Measurements from ENCODE around the gene HOXB4. TPM values are rescaled to one million over a fixed set of nuclear protein-coding genes. Genes with fewer than 3 reads are reported as not detected.

Gene HOXB4
- total and polyA plus RNA-seq, 2 donors (not counting 1 experiment from before 2014, with no cell fraction given): 3.8 to 8.9 TPM

GRCh38 chr17:48530887-48531272, 47.3 kb downstream of the HOXB4 start, which contains the start of gene HOXB1:
Gene HOXB1 (minus strand): TSS chr17:48531011. CDS start chr17:48530904, 107 bp downstream.
- H4K20me1 ChIP-seq (ENCODE audit: control insufficient read depth, extremely low read depth, insufficient read depth, low read length): no peaks in the 10 kb centered on the region
- no peaks in the 10 kb centered on the region for H3K27me3 ChIP-seq (ENCODE audit: control insufficient read depth, insufficient read depth, low read length)
- H3K36me3 ChIP-seq (ENCODE audit: control insufficient read depth, insufficient read depth, low read length): no peaks in the 10 kb centered on the region
- TF ChIP-seq EZH2 (IDR thresholded peaks at IDR 0.05; ENCODE audit: low read length, missing control alignments) (no peak), CTCF (conservative IDR thresholded peaks at IDR 0.05 in 1 of 2, IDR thresholded peaks at IDR 0.05 in 1 of 2; ENCODE audit: low read depth in 1 of 2, low read length in 2 of 2) (no peak)
- no peaks in the 10 kb centered on the region for H3K79me2 ChIP-seq (ENCODE audit: control insufficient read depth, insufficient read depth, low read length)
- no peak within 1 kb of the TSS for H3K27ac ChIP-seq (ENCODE audit: insufficient read depth, low read length)
- H3K4me2 ChIP-seq (ENCODE audit: extremely low read depth, insufficient read depth, low read length): no peak within 1 kb of the TSS
- H2AFZ ChIP-seq (ENCODE audit: low read length): no peak within 1 kb of the TSS
- H3K4me3 ChIP-seq (replicated peaks in 1 of 4; ENCODE audit: control extremely low read depth in 1 of 4, insufficient read depth in 1 of 4, low read depth in 3 of 4, low read length in 4 of 4): no peak within 1 kb of the TSS
- no peak within 1 kb of the TSS for H3K9ac ChIP-seq (ENCODE audit: insufficient read depth, low read length)
- no peaks in the 10 kb centered on the region for H3K4me1 ChIP-seq (ENCODE audit: control insufficient read depth, extremely low read depth, insufficient read depth, low read length)
- DNase-seq (ENCODE audit: low read depth in 2 of 2): no peak
- no peaks in the 10 kb centered on the region for H3K9me3 ChIP-seq (ENCODE audit: control insufficient read depth, insufficient read depth, low read depth, low read length)

GRCh38 chr17:48530208-48530886, 47.8 kb downstream of the HOXB4 start:
- Histone ChIP-seq H3K27ac (ENCODE audit: insufficient read depth, low read length) (no peak overlapping the region), H3K9ac (ENCODE audit: insufficient read depth, low read length) (no peak overlapping the region), H3K9me3 (ENCODE audit: control insufficient read depth, insufficient read depth, low read depth, low read length) (no peaks in the 10 kb centered on the region), H3K79me2 (ENCODE audit: control insufficient read depth, insufficient read depth, low read length) (no peaks in the 10 kb centered on the region), H3K4me3 (replicated peaks in 1 of 4; ENCODE audit: control extremely low read depth in 1 of 4, insufficient read depth in 1 of 4, low read depth in 3 of 4, low read length in 4 of 4) (no peak overlapping the region), H3K36me3 (ENCODE audit: control insufficient read depth, insufficient read depth, low read length) (no peaks in the 10 kb centered on the region), H3K4me2 (ENCODE audit: extremely low read depth, insufficient read depth, low read length) (no peak overlapping the region), H2AFZ (ENCODE audit: low read length) (no peak overlapping the region), H3K4me1 (ENCODE audit: control insufficient read depth, extremely low read depth, insufficient read depth, low read length) (no peaks in the 10 kb centered on the region), H4K20me1 (ENCODE audit: control insufficient read depth, extremely low read depth, insufficient read depth, low read length) (no peaks in the 10 kb centered on the region), H3K27me3 (ENCODE audit: control insufficient read depth, insufficient read depth, low read length) (no peaks in the 10 kb centered on the region)
- TF ChIP-seq EZH2 (IDR thresholded peaks at IDR 0.05; ENCODE audit: low read length, missing control alignments): no peak
- DNase-seq (ENCODE audit: low read depth in 2 of 2): no peak

- Histone ChIP-seq H3K27ac (ENCODE audit: insufficient read depth, low read length) (no peak overlapping the region), H3K4me3 (replicated peaks in 1 of 4; ENCODE audit: control extremely low read depth in 1 of 4, insufficient read depth in 1 of 4, low read depth in 3 of 4, low read length in 4 of 4) (no peak overlapping the region), H4K20me1 (ENCODE audit: control insufficient read depth, extremely low read depth, insufficient read depth, low read length) (no peaks in the 10 kb centered on the region), H3K36me3 (ENCODE audit: control insufficient read depth, insufficient read depth, low read length) (no peaks in the 10 kb centered on the region), H3K4me2 (ENCODE audit: extremely low read depth, insufficient read depth, low read length) (no peak overlapping the region), H3K9me3 (ENCODE audit: control insufficient read depth, insufficient read depth, low read depth, low read length) (no peaks in the 10 kb centered on the region), H3K79me2 (ENCODE audit: control insufficient read depth, insufficient read depth, low read length) (no peaks in the 10 kb centered on the region), H3K27me3 (ENCODE audit: control insufficient read depth, insufficient read depth, low read length) (no peaks in the 10 kb centered on the region), H3K4me1 (ENCODE audit: control insufficient read depth, extremely low read depth, insufficient read depth, low read length) (no peaks in the 10 kb centered on the region), H3K9ac (ENCODE audit: insufficient read depth, low read length) (no peak overlapping the region), H2AFZ (ENCODE audit: low read length) (no peak overlapping the region)
- no peak for DNase-seq (ENCODE audit: low read depth in 2 of 2)
- TF ChIP-seq CTCF (conservative IDR thresholded peaks at IDR 0.05 in 1 of 2, IDR thresholded peaks at IDR 0.05 in 1 of 2; ENCODE audit: low read depth in 1 of 2, low read length in 2 of 2) (no peak), EZH2 (IDR thresholded peaks at IDR 0.05; ENCODE audit: low read length, missing control alignments) (no peak)
Observed at GRCh38 chr17:48529683-48530009, 48.5 kb downstream of the HOXB4 start.
